Breast epithelium (tissue), 4 donors: ENCODE data around the gene GALNTL6. TPM values are rescaled to one million over a fixed set of nuclear protein-coding genes. Genes with fewer than 3 reads are reported as not detected.

Source experiments
- DNase-seq, 2 donors: peaks; one replicate each; pipeline ENCODE4 v3.0.0-alpha.2; 2019; ENCODE audit warnings: low spot score in 2 of 2
- H3K27ac ChIP-seq, 2 donors: fragments of 200-600 bp; sonication (generic) in 1 of 2; one replicate each; pipeline ENCODE4 v1.5.1; 2016 to 2019; ENCODE audit warnings: mild to moderate bottlenecking in 1 of 2
- H3K27me3 ChIP-seq, 2 donors: fragments of 200-600 bp; sonication (generic) in 1 of 2; one replicate each; pipeline versions ENCODE4 v1.5.1 to v1.6.0; 2017 to 2019; ENCODE audit warnings: control low read depth in 1 of 2, mild to moderate bottlenecking in 1 of 2
- H3K36me3 ChIP-seq: fragments of 200-600 bp; one replicate; pipeline ENCODE4 v1.5.1; 2019
- H3K4me1 ChIP-seq, 2 donors: fragments of 200-600 bp; sonication (generic); one replicate each; pipeline ENCODE4 v1.5.1; 2016 to 2019; ENCODE audit warnings: control low read depth in 1 of 2
- H3K4me3 ChIP-seq, 3 donors: fragments of 200-600 bp; sonication (generic); 1 replicate in 2 of 3; 2 replicates in 1 of 3; pipeline ENCODE4 v1.5.1; 2016 to 2019; ENCODE audit warnings: mild to moderate bottlenecking in 3 of 3, moderate library complexity in 2 of 3
- H3K9me3 ChIP-seq, 2 donors: fragments of 200-600 bp; sonication (generic) in 1 of 2; one replicate each; pipeline ENCODE4 v1.5.1; 2016 to 2019; ENCODE audit warnings: control low read depth in 1 of 2
- CTCF ChIP-seq, 3 donors: fragments of 450-650 bp; IDR thresholded peaks; one replicate each; pipeline ENCODE4 v1.5.1; 2016 to 2017; ENCODE audit warnings: antibody characterized with exemption in 3 of 3, mild to moderate bottlenecking in 3 of 3, moderate library complexity in 3 of 3
- POLR2A ChIP-seq: fragments of 450-650 bp; IDR thresholded peaks from one replicate; pipeline ENCODE4 v1.6.1; 2016; ENCODE audit warnings: antibody characterized with exemption, mild to moderate bottlenecking, moderate library complexity
- POLR2AphosphoS5 ChIP-seq, 3 donors: sonication (generic); formaldehyde crosslinking; IDR thresholded peaks; one replicate each; pipeline ENCODE4 v1.6.1; 2017; ENCODE audit warnings: antibody characterized with exemption in 3 of 3
- intact Hi-C: fragments of 100-400 bp; cut with DNase I; formaldehyde crosslinking; loops from one replicate; pipeline ENCODE4 v1.15.1; 2023; ENCODE audit warnings: low total_unique reads
- total RNA-seq, 3 donors: library from RNA; depleted of rRNA; stranded (reverse); fragments of >200 nt; gene quantifications; one replicate each; pipeline ENCODE4 v1.1.0, GENCODE V29; 2016

Gene GALNTL6
- total RNA-seq, 3 donors from 2014 or later, result 0.29 to 0.98 TPM; not detected in 1

- Histone ChIP-seq H3K27me3 (no peaks in the 10 kb centered on the region), H3K4me1 (no peaks in the 10 kb centered on the region), H3K9me3 (no peaks in the 10 kb centered on the region), H3K4me3 (no peak overlapping the region), H3K36me3 (no peaks in the 10 kb centered on the region), H3K27ac (no peak overlapping the region)
- TF ChIP-seq CTCF (IDR thresholded peaks at IDR 0.05) (no peak), POLR2A (no peak), POLR2AphosphoS5 (IDR thresholded peaks at IDR 0.05) (no peak)
- DNase-seq, result no peak
- intact Hi-C loops, result loop anchor here (10.0 kb wide), 1 partner anchor 1239 kb away; no protein-coding TSS in a partner anchor
These were observed 1192.9 kb downstream of the GALNTL6 start for GRCh38 chr4:173005912-173006633.

DNA sequence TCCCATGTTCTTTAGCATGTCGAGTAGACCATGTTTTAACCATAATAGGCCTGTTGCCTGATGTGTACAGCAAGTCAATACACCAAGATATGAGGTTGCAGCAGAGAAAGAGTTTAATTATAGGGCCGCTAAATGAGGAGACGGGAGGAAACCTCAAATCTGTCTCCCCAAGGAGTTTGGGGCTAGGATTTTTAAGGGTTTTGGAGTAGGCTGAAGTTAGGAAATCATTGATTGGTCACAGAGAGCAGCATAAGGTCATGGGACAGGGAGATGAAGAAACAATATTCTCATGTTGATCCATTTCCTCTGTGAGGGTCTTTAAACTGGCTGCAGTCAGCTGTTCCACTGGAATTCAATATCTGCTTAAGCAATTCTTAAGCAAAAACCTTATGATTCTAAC lies 1195.2 kb downstream of the GALNTL6 start:
- no peaks in the 10 kb centered on the region for H3K9me3 ChIP-seq
- H3K4me3 ChIP-seq, result no peak overlapping the region
- H3K27ac ChIP-seq, result no peak overlapping the region
- intact Hi-C loops, result loop anchor here (10.0 kb wide), 1 partner anchor 1236 kb away; no protein-coding TSS in a partner anchor
- no peak for DNase-seq
- no peaks in the 10 kb centered on the region for H3K27me3 ChIP-seq
- no peaks in the 10 kb centered on the region for H3K4me1 ChIP-seq
- no peaks in the 10 kb centered on the region for H3K36me3 ChIP-seq
- TF ChIP-seq CTCF (IDR thresholded peaks at IDR 0.05), result no peak

- intact Hi-C loops, result loop anchor here (10.0 kb wide), 1 partner anchor 1236 kb away; no protein-coding TSS in a partner anchor
- H3K27ac ChIP-seq, result no peak overlapping the region
- no peak for DNase-seq
- no peak for TF ChIP-seq POLR2A
- no peaks in the 10 kb centered on the region for H3K27me3 ChIP-seq
- no peak overlapping the region for H3K4me3 ChIP-seq
- H3K9me3 ChIP-seq, result no peaks in the 10 kb centered on the region
- H3K36me3 ChIP-seq, result no peaks in the 10 kb centered on the region
- no peaks in the 10 kb centered on the region for H3K4me1 ChIP-seq
These were observed 1196.1 kb downstream of the GALNTL6 start for GRCh38 chr4:173009129-173009823.

- intact Hi-C loops, result no loop called here
- no peaks in the 10 kb centered on the region for H3K36me3 ChIP-seq
- H3K27ac ChIP-seq, result no peak overlapping the region
- H3K4me1 ChIP-seq, result no peaks in the 10 kb centered on the region
- no peaks in the 10 kb centered on the region for H3K9me3 ChIP-seq
- DNase-seq, result no peak
- TF ChIP-seq POLR2A (no peak), CTCF (IDR thresholded peaks at IDR 0.05) (no peak)
- no peak overlapping the region for H3K4me3 ChIP-seq
- H3K27me3 ChIP-seq, result no peaks in the 10 kb centered on the region
These were observed 1199.4 kb downstream of the GALNTL6 start for GRCh38 chr4:173012608-173013007.

- intact Hi-C loops, result no loop called here
- Histone ChIP-seq H3K4me3 (no peak overlapping the region), H3K9me3 (no peaks in the 10 kb centered on the region), H3K4me1 (no peaks in the 10 kb centered on the region), H3K27me3 (no peaks in the 10 kb centered on the region), H3K36me3 (no peaks in the 10 kb centered on the region), H3K27ac (no peak overlapping the region)
- DNase-seq, result no peak
- TF ChIP-seq CTCF (IDR thresholded peaks at IDR 0.05), result peak in 2 of 3 donors; percentile 48 to 61
- TF ChIP-seq POLR2A, result no peak
- TF ChIP-seq POLR2AphosphoS5 (IDR thresholded peaks at IDR 0.05), result no peak
These were observed 1200.2 kb downstream of the GALNTL6 start for GRCh38 chr4:173013232-173013930.
